Measurements from ENCODE around the gene TMEM140.

The TMEM140 gene

GRCh38 chr7:135175931-135176330 is 28.1 kb downstream of the TMEM140 start:
- DNase-seq: no peak

DNA sequence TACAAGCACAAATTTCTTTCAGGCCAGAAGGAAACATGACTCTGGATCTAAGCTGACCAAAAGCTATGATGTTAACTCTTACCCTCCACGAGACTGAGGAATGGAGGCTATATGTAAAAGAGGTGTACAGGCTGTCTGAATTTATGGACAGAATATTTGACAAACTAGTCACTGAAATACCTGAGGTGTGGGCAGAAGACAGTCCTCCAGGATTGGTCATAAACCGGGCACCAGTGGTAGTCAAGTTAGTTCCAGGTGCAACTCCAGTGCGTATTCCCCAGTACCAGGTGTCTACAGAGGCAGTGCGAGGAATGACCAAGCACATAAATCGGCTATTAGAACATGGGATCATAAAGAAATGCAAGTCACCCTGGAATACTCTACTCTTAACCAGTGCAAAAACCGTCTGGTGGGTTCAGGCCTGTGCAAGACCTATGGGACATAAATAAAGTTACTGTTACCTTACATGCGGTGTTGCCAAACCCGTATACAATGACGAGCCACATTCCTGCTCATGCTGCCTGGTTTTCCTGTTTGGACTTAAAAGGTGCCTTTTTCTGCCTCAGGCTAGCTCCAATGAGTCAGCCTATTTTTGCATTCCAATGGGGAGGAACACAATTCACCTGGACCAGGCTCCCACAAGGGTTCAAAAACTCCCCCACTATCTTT is 29.3 kb downstream of the TMEM140 start:
- DNase-seq: no peak

GRCh38 chr7:135178364-135178763 is 30.5 kb downstream of the TMEM140 start:
- no peak for DNase-seq

DNA sequence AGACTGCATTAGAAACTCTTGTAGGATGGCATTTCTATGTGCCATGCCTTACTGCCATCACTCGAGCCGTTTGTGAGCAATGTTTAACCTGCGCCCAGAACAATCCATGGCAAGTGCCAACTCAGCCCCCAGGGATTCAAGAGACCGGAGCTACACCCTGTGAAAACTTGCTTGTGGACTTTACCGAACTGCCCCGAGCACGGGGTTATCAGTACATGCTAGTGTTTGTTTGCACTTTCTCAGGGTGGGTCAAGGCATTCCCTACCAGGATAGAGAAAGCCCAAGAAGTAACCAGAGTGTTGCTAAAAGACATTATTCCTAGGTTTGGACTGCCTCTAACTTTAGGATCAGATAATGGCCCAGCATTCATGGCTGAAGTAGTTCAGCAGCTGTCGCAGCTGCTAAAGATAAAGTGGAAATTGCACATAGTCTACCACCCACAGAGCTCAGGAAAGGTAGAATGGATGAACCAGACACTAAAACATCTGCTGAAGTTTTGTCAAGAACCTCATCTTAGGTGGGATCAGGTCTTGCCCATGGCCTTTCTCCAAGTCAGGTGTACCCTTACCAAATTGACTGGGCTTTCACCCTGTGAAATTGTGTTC is 31.6 kb downstream of the TMEM140 start:
- no peak for DNase-seq

- DNase-seq: no peak
These were observed 32.2 kb downstream of the TMEM140 start for GRCh38 chr7:135180122-135180521.

DNA sequence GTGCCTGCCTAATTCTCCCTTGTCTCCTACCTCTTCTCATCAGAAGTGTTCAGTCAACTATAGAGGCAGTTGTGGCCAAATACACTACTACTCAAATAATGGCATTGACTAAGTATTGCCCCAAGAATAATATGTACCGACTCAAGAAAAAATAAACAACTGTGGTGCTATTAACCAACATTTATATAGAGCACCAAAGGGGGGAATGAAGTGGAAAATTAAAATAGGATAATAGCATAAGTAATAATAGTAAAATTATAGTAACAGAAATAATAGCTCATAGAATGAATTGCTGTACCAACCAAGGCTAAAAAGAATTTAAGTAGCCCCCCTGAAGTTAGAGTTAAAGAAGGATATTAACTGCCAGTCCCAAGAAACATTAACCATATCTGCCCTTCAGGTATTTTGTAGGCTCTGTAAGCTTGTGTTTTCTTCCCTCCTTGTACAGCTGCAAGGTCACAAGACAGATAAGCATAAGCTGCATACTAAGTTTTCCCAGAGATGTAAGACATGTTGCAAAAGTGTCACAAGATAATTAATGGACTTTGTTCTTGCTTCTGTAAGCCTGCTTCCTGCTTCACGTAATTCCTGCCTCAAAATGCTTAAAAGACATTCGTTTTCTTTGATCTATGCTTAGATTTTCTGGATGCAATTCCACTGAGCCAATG is 33.5 kb downstream of the TMEM140 start:
- DNase-seq: no peak

DNA sequence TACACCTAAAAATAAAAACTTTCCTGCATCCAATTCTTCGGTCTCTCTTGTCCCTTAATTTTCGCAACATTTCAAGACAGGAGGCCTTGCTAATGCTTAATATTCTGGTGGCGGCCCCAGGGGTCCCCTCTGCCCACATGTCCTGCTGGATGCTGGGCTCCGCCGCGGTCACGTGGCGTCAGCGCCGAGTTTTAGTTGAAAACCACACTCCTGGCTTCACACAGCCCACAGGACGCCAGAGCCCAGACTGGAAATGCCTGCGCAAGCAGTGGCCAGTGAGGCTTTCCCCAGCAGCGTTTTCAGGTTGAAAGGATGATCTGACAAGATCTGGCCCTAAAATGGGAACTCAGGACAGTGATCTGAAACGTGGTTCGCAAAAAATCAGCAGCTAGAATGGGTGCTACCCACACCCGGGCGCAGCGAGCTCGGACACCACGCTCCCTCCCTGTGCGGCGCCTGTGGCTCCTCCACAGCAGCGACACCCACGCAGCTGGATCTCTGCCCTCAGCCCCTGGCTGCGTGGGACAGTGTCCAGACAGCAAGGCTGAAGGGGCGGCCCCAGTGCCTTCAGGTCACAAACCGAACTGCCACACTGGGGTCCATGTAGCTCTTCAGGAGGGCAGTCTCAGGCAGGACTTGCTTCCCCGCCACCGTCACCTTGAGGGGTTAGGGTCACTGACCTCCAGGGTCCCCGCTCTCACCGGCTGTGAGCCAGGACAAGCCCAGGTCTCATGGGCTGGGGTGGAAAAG is 34.2 kb downstream of the TMEM140 start:
- no peak for DNase-seq

DNA sequence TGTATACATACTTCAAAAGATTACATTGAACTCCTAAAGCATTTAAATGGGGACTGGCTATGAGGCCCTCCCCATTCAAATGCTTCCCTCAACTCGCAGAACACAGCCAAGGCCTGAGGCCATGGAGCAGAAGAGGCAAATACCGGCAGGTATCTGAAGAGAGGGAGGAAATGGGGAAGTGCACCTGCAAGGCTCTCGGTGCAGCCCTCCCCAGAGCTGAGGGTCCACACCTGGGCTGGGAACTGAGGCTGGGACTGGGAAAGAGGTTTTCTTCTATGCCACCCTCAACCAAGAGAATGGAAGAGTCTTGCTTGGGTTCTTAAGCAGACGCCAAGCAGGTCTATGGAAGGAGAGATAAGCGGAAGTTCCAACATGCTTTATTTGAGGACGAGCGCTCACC is 35.6 kb downstream of the TMEM140 start:
- DNase-seq: no peak

DNA sequence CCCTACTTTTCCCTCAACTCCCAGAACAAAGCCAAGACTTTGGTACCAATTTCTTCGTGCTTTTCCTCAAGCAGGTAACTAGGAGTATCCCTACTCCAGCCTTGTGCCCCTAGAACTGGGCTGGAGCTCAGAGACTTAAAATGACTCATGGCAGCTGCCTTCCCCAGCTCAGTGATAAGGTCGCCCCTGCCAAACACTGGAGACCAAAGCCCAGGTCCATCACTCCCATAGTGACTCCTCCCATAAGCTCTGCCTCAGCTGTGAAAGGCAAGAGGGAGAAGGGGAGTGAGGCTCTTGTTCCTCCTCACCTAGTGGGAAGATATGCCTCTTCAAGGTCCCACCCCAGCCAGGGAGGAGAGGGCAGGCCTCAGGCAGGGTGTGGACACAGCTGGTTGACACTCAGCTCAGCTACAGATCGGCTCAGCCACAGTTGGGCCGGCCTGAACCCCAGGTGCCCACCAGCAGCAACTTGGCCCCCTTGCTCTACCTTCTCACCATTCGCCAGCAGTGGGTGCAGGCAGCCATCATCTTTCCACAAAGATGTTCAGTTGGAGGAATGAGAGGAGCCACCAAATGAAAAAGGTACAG is 36.5 kb downstream of the TMEM140 start:
- no peak for DNase-seq

- DNase-seq: no peak
These were observed 37.8 kb downstream of the TMEM140 start for GRCh38 chr7:135185471-135186260.

- DNase-seq: no peak
These were observed 38.3 kb downstream of the TMEM140 start for GRCh38 chr7:135186261-135186540.

DNA sequence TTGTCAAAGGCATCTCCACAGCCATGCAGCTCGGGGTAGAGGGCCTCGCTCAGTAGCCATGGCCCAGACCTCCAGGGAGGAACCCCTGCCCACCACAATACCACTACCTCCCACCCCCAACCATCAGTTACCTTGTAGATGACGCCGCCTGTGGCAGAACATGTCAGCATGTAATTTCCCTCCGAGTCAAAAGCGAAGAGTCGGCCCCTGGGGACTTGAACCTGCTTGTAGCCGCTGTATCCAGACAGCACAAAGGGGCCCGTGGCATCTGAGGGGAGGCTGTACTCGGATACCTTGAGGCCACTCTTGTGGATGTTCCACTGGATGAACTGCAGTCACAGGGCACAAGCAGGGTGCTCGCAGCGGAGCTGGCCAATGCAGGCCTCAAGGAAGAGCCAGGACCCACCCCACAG is 39.0 kb downstream of the TMEM140 start:
- no peak for DNase-seq

- no peak for DNase-seq
These were observed 40.6 kb downstream of the TMEM140 start for GRCh38 chr7:135188298-135188984.

- DNase-seq: no peak
These were observed 41.4 kb downstream of the TMEM140 start for GRCh38 chr7:135189221-135189662.

DNA sequence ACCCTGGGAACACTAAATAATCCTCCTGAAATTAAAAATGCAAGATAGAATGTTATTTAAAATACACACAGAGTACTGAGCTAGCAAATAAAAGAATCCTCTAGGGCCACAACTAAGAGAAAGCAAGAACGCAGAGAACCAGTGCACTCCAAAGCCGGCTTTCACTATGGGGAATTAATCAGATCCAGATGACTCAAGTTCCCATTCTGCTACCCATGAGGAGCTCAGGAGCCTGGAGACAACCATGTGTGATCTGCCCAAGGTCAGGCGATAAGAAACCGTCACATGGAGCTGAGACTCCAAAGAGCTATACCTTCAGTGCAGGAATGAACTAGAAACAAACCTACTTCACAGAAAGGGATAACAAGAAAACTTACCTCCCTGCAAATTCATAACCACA is 42.1 kb downstream of the TMEM140 start:
- no peak for DNase-seq

DNA sequence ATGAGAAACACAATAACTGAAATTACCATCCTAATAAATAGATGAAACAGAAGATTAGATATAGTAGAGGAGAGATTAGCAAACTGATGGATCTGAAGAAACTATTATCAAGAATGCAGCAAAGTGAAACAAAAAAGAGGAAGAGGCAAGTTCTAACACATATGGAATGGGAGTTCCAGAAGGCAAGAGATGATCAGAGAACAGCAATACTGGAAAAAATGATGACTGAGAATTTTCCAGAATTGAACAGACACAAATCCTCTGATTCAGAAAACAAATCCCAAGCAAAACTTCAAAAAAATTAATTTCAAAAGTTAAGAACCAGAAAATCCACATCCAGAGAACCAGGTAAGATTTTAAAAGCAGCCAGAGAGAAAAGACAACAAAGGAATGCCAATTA is 42.8 kb downstream of the TMEM140 start:
- DNase-seq: no peak

- no peak for DNase-seq
These were observed 45.2 kb downstream of the TMEM140 start for GRCh38 chr7:135192914-135193536.

DNA sequence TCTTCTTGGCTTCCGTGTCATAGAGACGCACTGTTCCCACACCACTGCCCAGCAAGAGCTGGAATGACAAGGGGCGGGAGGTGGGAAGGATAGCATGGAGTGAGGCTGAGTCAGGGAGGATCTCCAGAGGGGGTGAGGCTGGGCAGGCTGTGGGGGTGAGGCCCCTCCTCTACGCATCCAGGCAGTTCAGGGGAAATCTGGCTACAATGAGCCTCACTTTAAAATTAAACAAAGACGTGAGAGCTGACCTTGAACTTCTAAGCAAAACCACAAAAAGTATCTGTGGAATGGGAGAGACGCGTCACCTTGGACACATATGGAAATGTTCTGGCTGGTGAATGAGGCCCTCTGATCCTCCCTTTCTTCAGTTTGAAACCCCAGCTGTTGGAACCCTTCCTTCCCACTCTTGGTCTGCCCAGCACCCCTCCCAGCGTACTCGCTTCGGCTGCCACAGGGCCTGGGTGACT is 45.8 kb downstream of the TMEM140 start:
- DNase-seq: no peak

DNA sequence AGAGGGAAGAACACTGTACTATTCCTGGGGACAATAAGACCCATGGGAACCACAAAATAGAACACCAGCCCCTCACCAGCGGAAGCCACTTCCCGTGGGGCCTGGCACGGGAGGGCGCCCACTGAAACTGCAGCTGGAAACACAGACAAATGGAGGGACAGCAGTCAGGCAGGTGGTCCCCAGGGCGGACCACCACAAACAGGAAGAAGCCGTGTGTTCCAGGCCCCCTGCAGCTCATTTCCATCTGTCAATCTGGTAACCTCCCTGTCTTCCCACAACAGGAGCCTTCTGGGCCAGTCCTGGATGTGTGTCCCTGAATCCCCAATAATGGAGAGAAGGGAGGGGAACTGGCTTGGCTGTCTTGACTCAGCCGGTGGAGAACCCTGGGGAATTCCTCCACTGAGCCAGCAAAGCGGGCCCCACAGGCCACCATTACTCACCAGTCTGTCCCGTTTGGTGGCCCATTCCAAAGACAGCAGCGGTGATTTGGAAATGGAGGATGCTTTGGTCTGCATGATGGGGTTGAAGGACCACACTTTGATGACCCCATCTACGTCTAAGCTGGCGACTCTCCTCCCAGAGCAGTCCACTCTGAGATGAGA is 46.7 kb downstream of the TMEM140 start:
- DNase-seq: no peak

DNA sequence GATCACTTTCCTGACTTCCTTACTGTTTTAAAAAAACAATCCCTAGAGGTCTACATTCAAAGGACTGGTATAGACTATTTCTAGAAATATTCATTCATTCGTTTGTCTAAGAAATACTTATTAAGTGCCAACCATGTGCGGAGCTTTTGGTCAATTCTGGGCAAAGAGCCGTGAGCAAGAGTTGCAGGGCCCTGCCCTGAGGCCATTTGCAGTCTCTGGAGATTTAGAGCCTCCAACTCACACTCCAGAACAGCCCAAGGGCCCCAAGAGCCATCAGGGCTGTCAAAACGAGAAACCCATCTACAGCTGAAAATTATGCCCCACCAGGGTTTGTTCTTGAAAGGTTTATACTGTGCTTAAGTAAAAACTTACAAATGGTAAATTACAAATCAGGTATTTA is 47.3 kb downstream of the TMEM140 start:
- DNase-seq: no peak

All from activated naive CD4-positive, alpha-beta T cell (primary cell).